ENCODE data around the gene STARD13. TPM values are rescaled to one million over a fixed set of nuclear protein-coding genes. Genes with fewer than 3 reads are reported as not detected.
"Not testable (repeated sequence)": the region's sequence is repeated elsewhere in the genome, so short reads cannot be mapped to it uniquely, and the experiment has no call there.

STARD13 gene
- total and polyA plus RNA-seq, 9 donors: 7.2 to 31.5 (median 14.0) TPM

- TF ChIP-seq CTCF (IDR thresholded peaks at IDR 0.05) (no peak), EP300 (IDR thresholded peaks at IDR 0.05) (no peak), POLR2A (IDR thresholded peaks at IDR 0.05) (no peak)
- WGBS, 3 donors: 85 to 100% (median 100%) methylated on average over 1 of the region's 1 CpG
- H3K4me3 ChIP-seq: no peak overlapping the region
- H3K27me3 ChIP-seq: no peaks in the 10 kb centered on the region
- no peaks in the 10 kb centered on the region for H3K9me3 ChIP-seq
- peaks cover 23% of the 10 kb centered on the region for H3K4me1 ChIP-seq (ENCODE audit: insufficient read depth)
- no peak for DNase-seq
- intact Hi-C loops (cut with DNase I): no loop called here
- H3K27ac ChIP-seq: no peak overlapping the region
- H3K36me3 ChIP-seq: no peaks in the 10 kb centered on the region
These were observed 106.1 kb downstream of the STARD13 start for GRCh38 chr13:33179463-33179862.

GRCh38 chr13:33178209-33178840, 107.2 kb downstream of the STARD13 start:
- Histone ChIP-seq H3K27me3 (no peaks in the 10 kb centered on the region), H3K27ac (no peak overlapping the region), H3K4me3 (no peak overlapping the region), H3K4me1 (ENCODE audit: insufficient read depth) (peaks cover 22% of the 10 kb centered on the region), H3K9me3 (no peaks in the 10 kb centered on the region), H3K36me3 (no peaks in the 10 kb centered on the region)
- intact Hi-C loops (cut with DNase I): no loop called here
- WGBS, 3 donors: 29 to 37% (median 30%) methylated on average over 4 of the region's 4 CpGs
- DNase-seq: no peak
- TF ChIP-seq CTCF (IDR thresholded peaks at IDR 0.05) (no peak), POLR2A (IDR thresholded peaks at IDR 0.05) (no peak), EP300 (IDR thresholded peaks at IDR 0.05) (no peak)

- H3K9me3 ChIP-seq; H3K27me3 ChIP-seq; H3K36me3 ChIP-seq; DNase-seq; H3K4me3 ChIP-seq; intact Hi-C loops (cut with DNase I); H3K27ac ChIP-seq: not testable (repeated sequence)
- 78 to 91% (median 89%) methylated on average over 4 of the region's 4 CpGs for WGBS, 3 donors
- peaks cover 19% of the 10 kb centered on the region for H3K4me1 ChIP-seq (ENCODE audit: insufficient read depth)
These were observed 108.0 kb downstream of the STARD13 start for GRCh38 chr13:33177340-33178208.

- TF ChIP-seq POLR2A (IDR thresholded peaks at IDR 0.05): no peak
- no peak for TF ChIP-seq EP300 (IDR thresholded peaks at IDR 0.05)
- no peak for TF ChIP-seq CTCF (IDR thresholded peaks at IDR 0.05)
- intact Hi-C loops (cut with DNase I): no loop called here
- no peaks in the 10 kb centered on the region for H3K36me3 ChIP-seq
- no peak for DNase-seq
- peaks cover 20% of the 10 kb centered on the region for H3K4me1 ChIP-seq (ENCODE audit: insufficient read depth)
- H3K4me3 ChIP-seq: no peak overlapping the region
- H3K9me3 ChIP-seq: no peaks in the 10 kb centered on the region
- H3K27ac ChIP-seq: no peak overlapping the region
- WGBS, 3 donors: 42 to 52% (median 47%) methylated on average over 1 of the region's 1 CpG
- H3K27me3 ChIP-seq: no peaks in the 10 kb centered on the region
These were observed 109.0 kb downstream of the STARD13 start for GRCh38 chr13:33176526-33176925.

- Histone ChIP-seq H3K27ac (no peak overlapping the region), H3K27me3 (no peaks in the 10 kb centered on the region), H3K4me3 (no peak overlapping the region), H3K9me3 (no peaks in the 10 kb centered on the region), H3K36me3 (no peaks in the 10 kb centered on the region), H3K4me1 (ENCODE audit: insufficient read depth) (peaks cover 20% of the 10 kb centered on the region)
- TF ChIP-seq POLR2A (IDR thresholded peaks at IDR 0.05) (no peak), EP300 (IDR thresholded peaks at IDR 0.05) (no peak), CTCF (IDR thresholded peaks at IDR 0.05) (no peak)
- WGBS, 3 donors: 11 to 39% (median 33%) methylated on average over 2 of the region's 2 CpGs
- DNase-seq: no peak
- intact Hi-C loops (cut with DNase I): no loop called here
These were observed 109.6 kb downstream of the STARD13 start for GRCh38 chr13:33175991-33176390.
